NCI-H1048 (cell line): ENCODE data around the gene SLC8A2.

ENCODE experiments used
- DNase-seq: peaks from one replicate; lab custom pipeline; 2025; lab: John Stamatoyannopoulos, UW

Gene SLC8A2

DNA sequence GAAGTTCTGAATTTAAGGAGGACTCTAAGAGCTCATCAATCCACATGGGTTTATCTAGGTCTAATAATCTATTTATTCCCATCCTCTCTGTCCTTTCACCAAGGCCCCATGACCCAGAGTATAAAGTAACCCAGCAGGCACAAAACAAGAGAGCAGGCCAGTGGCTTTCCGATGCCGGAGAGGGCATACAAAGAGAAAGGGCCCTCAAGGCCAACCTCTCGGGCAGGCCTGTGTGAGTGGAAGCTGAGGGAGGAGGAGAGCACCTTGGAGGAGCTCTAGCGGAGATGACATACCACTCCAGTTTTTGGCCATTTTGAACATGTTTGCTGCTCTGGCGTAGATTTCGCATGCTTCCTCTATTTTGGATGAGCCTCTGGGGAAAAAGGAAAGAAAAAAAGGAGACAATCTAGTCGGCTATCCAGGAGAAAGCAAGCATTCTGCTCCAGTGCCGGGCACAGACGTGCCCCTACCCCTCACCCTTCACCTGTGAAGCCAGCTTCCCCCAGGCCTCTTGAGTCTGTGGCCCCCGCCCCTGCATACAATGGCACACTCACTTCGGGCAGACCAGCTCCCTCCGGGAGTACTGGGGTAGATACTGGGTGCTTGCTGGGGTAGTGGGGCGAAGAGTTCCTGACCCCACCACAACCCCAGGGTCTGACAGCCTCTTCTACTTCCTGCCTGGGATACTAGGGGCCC is 31.6 kb upstream of the SLC8A2 start:
- no peak for DNase-seq

DNA sequence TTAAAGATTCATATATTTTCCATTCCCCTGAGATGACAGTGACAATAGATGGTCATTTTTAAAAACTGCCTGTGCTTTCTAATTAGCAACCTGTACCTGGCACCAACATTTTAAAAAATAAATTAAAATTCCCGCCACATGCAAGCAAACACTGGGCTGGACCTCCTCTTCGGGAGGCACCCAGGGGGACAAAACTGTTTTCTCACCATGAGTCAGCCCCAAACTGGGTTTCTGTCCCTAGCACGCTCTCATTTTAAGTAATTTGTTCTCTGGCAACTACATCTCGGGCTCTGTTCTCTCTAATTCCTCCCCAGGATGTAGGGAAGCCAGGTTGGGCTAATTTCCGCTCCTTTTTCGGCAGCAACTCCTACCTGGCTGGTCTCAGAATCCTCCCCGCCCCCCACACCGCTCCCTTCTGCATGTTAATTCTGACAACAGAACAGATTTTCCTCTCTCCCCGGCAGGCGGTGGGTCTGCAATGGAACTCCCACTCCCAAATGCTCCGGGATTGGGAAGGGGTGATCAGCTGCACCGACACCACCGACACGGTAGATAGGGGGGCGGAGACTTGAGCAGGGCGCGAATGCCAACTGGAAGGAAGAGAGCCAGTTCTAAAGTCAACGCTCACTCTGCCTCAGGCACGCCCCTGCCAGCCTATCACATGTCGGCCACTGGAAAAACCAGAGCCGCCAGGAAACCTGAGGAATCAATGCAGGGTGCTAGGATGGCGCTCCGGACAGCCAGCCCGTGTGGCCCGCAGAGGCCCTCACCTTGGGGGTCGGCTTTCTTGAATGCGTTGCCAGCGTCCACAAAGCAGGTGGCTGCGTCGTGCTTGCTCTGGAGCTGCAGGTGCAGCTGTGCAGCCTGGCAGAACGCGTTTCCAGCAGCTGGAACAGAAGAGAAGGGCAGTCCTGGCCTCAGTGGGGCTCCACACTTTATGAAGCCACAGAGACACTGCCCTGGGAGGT is 28.5 kb upstream of the SLC8A2 start:
- DNase-seq = no peak

DNA sequence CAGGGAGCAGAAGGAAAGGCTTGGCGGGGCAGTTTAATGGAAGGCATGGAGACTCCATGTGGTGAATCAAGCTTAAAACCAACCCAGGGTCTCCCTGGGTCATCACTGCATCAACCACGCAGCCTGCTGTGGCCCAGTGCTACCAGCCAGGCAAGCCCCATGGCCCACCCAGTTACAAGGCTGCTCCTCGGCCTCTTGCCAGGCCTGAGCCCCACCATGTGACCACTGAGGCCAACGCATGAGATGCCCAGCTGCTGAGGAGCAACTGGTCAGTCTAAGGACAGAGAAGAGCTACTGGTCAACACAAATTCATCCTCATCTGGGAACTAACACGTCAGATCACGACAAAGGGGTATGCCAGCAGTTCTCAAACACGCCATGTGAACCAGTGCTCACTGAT is 27.7 kb upstream of the SLC8A2 start:
- DNase-seq = no peak

DNA sequence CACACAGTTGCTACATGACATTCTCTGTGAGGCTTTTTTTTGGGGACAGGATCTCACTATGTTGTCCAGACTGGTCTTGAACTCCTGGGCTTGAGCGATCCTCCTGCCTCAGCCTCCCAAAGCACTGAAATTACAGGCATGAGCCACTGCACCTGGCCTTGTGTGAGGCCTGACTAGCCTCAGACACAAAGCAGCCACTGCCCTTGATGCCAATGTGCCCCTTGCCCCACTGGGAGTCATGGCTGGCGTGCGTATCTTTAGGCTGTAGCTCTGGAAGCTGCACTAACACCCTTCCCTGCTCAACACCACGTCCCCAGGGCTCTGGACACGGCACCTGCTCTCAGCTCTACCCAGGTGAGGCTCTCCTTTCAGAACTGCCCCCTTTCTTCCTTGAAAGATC is 26.9 kb upstream of the SLC8A2 start:
- DNase-seq = no peak

DNA sequence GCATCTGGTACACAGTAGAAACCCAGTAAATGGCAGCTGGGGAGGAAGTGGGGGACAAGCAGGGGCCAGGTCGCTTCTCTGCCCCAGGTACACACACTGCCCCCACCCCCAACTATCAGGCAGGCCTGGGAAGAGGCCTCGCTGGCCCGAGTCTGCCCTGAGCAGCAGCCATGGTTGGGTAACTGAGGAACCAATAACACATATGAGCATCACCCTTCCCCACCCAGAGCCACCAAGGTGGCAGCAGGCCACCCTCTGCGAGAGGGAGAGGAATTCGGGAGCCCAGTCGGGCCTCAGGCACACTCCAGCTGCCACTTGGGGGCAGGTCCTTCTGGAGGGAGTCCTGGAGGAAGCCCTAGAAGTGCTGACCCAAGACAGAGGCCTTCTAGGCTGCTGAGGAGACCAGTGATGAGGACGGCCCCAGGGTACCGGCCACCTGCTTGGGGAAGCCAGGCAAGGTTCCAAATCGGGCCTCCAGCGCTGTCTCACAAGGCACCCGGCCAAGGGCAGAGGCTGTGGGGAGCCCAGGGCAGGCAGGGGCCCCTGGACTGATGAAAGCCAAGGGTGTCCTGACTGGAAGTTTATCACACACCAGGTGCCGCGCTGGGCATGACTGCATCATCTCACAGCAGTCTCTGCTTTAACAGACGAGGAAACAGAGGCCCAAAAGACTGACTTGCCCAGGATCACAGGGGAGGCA is 26.3 kb upstream of the SLC8A2 start:
- no peak for DNase-seq

DNA sequence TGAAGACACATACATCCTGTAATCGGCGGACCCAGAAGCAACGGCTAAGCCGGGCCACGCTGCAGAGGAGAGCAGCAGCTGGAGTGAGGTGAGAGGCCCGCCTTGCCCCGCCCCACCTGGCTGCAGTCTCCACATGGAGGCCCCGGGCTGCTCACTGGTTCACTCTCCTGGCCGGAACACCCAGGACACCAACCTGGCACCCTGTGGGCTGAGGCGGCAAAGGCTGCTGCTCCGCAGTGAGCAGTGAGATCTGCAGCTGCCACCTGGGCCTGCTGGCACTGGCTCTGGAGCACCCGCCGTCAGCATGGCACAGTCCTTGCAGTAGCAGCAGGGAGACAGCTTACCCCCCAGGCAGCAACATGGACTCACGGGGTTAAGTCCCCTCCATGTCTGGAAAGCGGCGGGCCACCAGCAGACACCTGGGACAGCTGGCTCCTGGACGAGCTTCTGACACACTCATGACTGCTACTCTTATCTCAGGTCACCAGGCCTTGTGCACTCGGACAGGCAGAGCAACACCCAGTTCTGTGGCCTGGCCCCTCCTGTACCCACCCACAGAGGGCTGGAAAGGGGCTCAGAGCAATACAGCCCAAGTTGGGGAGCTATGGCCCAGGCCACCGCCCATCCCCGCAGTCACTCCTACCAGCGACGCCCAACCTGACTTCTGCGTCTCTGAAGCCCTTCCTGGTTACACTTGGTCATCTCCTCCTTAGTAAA is 25.5 kb upstream of the SLC8A2 start:
- DNase-seq = no peak

DNA sequence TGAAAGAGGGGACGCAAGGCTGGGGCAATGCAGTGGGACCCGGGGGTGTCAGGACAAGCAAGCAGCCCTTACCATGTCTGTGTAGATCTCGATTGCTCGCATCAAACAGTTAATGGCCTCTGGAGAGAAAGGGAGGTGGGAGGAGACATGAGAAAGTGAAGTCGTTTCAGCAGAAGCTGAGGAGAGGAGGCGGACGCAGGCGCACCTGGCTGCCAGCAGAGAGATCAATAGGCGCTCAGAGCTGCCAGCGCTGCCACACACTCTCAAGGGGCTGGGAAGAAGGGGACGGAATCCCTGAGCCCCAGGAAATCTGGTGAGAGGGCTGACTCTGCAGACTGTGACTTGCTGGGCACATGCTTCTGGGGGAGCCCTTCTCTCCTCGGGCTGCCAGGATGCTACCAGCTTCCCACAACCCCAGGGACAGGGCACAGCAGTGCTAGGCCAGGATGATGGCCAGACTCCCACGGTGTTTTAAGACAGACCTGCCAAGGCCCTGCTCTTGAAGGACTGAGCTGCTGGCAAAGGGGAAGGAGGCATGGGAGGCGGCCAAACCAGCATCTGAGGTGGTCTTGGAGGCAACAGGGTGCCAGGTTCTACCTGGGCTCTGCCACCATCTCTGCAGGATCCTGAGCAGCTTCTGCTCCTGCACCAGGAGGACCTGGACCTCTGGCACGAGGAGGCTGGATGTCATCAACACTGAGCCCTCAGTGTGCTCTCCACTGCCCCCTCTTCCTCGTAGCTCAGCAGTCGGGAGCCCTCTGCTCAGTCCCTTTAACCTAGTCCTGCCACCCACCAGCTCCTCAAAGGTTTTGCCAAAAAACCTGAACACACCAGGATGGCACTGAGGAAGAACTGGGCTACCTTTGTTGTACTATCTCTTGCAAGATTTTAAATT is 24.0 kb upstream of the SLC8A2 start:
- no peak for DNase-seq

DNA sequence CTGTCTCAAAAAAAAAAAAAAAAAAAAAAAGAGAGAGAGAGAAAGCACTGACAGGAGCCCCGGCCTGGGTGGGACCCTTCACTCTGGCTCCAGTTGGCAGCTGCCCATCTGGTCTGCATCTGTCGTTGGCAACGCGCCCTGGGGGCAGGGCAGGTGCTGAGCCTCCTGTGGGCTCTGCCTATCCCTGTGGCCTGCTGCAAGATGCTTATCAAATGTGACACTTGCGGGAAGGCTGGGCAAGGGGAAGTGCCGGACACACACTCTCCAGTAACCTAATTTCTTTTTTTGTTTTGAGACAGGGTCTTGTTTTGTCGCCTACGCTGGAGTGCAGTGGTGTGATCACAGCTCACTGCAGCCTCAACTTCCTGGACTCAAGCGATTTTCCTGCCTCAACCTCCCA is 23.0 kb upstream of the SLC8A2 start:
- no peak for DNase-seq

DNA sequence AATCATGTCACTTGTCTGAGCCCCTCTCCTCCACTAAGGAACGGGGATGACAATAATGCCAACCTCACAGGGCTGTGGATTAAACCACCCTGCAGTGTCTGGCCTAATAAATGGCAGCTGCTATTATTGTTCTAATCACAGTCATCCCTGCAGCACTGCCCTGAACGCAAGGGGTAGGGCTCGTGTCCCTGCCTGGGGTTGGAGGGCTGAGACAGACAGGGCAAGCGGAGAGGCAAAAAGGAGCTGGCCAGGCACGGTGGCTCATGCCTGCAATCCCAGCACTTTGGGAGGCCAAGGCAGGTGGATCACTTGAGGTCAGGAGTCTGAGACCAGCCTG is 22.5 kb upstream of the SLC8A2 start:
- DNase-seq = no peak

DNA sequence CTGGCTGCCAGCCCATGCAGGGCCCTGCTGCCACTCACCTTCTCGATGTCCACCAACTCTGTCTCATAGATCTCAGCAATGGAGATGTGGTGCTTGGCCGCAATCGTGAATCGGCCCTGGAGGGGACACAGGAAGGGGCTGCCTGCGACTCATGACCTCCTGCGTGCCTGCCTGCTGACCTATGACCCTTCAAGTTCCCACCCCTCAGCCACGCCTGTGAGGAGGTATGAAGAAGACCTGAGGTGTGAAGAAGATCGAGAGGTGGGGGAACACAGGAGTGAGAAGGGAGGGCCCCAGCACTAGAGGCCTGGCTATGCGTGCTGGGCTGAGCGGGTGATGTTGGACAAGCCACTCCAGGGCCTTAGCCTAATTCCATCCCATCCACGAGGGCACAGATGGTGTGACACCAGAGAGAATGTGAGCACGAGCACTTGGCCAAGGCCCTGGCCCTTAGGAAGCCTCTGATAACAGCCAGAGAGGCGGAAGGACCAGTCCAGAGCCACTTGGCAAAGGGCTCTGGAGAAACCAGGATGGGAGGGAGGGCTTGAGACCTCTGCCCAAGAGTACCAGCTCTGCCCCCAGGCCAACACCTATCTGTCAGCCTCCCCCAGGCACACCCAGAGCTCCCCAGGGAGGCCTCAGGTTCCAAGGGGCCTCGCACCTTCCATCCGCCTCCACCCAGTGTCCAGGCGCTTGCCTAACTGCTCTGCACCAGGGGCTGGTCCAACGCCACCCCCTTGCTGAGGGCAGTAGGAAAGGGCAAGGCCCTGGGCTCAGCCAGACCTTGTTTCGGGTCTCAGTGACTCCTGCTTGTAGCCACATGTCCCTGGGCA is 21.9 kb upstream of the SLC8A2 start:
- no peak for DNase-seq

DNA sequence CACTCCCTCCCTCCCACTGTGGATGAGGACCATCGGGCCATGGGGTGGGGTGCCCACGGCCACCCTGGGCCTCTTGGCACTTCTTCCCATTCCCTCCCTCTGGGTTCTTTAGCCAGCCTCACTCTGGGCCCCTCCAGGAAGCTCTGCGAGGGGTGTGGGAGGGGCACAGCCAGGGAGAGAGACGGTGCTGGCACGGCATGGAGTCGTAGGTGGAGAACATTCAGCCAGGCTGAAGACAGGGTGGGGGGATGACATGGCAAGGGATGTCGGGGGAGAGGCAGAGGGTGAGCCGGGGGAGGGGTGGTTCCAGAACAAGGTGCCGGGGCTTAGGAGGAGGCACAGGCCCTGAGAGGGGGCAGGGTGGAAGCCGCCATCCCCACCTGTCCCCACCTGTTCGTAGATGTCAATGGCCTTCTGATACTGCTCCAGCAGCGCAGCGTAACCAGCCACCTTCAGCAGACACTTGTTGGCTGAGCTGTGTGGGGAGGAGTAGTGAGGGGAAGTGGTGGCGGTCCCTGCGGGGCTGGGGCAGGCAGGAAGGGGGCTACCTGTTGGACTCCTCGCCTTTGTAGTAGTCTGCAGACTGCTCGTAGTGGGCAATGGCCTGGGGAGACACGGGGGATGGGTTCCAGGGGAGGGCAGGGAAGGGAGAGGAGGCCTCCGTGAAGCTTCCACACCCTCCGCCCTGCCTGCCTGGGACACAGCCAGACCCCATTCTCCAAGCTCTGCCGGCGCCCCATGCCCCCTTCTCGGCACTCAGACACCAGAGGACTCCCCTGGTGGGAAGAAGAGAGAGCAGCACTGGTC is 21.1 kb upstream of the SLC8A2 start:
- DNase-seq = no peak

DNA sequence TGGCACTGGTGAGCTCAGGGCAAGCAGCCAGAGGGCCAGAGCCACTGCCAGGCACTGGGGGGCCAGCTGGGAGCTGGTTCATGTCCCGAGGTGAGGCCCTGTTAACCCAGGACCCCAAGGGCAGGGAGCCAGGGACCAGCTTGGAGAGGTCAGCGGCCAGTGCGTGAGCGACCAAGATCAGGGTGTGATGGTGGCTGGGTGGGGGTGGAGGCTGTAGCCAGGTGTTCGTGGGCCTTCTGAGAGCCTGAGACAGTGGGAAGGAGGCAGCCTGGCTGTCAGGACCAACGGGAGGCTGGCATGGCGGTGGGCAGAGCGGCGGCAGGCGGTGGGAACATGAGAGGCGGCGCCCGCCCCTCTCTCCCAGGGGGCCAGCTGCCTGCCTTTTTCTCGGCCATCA is 20.4 kb upstream of the SLC8A2 start:
- no peak for DNase-seq

DNA sequence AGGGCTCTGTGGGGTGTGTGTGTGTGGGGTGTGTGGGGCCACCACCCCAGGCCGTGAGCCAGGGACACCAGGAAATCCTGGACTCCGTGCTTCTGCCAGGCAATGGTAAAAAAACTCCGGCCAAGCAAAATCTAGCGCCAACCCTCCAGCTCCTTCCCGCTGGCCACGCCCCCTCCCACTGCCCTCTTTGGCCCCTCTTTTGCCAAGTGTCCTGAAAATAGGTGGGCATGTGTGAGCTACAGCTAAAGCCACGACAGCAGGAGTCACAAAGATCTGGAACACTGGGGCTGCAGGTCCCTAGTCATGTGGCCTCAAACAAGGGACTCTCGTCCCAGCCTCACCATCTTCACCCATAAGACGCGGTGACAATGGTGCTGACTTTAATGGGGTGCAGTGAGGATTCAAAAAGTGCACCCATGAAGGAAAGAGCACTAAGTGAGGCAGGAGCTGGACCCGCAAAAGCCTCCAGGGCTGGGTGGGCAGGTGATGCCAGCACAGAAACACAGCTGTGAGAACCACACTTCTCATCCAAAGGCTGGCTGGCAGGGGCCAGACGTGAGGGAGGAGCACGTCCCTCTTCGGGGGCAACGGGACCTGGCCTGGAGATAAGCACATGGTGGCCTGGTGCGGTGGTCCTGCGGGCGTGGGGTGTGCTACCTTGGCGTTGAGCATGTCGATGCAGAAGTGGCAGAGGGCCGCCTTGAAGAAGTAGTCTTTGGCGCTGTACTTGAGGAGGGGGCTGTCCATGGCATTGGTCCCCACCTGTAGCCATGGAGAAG is 19.9 kb upstream of the SLC8A2 start:
- DNase-seq = no peak

DNA sequence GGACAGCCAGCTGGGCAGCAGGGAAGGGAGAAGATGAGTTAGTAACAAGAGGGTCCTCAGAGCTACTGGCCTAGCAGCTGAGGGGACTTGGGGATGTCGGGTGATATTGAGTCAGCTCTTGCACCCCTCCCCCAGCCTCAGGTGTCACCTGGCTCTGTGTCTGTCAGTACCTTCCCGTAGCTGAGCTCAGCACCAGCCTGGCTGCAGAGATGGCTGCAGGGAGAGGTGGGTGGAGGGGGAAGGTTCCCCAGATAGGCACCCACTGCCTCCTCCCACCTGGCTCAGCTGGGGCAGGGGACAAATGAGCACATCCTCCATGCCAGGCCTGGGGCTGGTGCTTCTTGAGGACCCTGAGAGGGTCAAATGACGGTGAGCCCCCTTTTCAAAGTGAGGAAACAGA is 19.2 kb upstream of the SLC8A2 start:
- DNase-seq = no peak

DNA sequence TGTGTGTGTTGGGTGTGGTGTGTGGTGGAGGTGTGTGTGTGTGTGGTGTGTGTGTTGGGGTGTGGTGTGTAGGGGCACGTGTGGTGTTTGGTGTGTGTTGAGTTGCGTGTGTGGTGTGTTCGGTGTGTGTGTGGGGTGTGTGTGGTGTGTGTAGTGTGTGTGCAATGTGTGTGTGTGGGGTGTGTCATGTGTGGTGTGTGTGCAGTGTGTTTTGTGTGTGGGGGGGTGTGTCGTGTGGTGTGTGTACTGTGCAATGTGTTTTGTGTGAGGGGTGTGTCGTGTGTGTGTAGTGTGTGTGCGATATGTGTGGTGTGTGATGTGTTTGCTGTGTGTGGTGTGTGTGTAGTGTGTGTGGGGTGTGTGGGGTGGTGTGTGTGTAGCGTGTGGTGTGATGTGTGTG is 18.3 kb upstream of the SLC8A2 start:
- no peak for DNase-seq

DNA sequence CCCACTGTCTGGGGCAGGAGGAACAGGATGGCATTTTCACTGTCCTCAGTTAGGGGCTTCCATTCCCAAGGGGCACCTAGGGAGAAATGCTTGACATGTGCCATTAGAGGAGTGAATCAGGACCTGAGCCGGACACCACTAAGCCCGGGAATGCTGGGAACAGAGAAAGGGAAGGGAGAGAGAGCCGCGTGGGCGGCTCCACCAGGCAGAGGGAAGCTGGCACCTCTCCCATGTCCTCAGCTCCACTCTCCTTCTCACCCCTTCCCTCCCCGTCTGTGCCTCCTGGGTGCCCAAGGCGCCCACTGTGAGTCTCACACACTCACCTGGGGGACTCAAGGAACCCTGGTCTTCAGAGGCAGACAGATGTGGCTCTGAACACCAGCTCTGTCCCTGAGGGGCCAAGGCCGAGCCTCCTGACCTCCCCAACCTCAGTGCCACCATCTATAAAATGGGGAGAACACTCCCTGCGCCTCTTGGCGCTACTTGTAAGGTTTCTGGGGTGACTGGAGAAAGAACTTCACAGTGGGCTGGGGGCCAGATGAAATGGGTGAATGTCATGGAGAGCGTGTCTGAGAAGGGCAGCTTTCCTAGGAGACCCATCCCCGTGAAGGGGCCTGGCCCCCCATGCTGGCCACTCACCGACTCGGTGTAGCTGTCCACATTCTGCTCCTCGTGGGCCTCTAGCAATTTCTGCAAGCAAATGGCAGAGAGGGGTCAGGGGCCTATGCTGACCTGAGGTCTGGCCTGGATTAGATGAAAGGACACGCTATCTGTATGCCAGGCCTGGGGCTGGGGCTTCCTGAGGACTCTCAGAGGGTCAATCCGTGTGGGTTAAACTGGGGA is 17.6 kb upstream of the SLC8A2 start:
- no peak for DNase-seq
